CD4-positive, alpha-beta T cell treated with Interleukin-4 for 1 hour (primary cell): Measurements from ENCODE around the gene FER.
"Not testable (repeated sequence)": the region's sequence is repeated elsewhere in the genome, so short reads cannot be mapped to it uniquely, and the experiment has no call there.

ENCODE experiments used
- DNase-seq, 2 donors: peaks; one replicate each; pipeline ENCODE4 v3.0.0-alpha.2; 2020 to 2022

The FER gene

GRCh38 chr5:109052216-109052615, 304.5 kb downstream of the FER start:
- not testable (repeated sequence) for DNase-seq

GRCh38 chr5:109053995-109054417, 306.3 kb downstream of the FER start:
- no peak for DNase-seq

- DNase-seq = no peak
Measured at GRCh38 chr5:109060378-109061025, 312.8 kb downstream of the FER start.

- no peak for DNase-seq
Measured at GRCh38 chr5:109062664-109063063, 315.0 kb downstream of the FER start.

GRCh38 chr5:109063223-109063622, 315.5 kb downstream of the FER start:
- no peak for DNase-seq

- DNase-seq = no peak
Measured at GRCh38 chr5:109076741-109077140, 329.0 kb downstream of the FER start.

- no peak for DNase-seq
Measured at GRCh38 chr5:109078448-109078847, 330.8 kb downstream of the FER start.

- DNase-seq = no peak
Measured at GRCh38 chr5:109080481-109080880, 332.8 kb downstream of the FER start.

- DNase-seq = no peak
Measured at GRCh38 chr5:109080896-109081295, 333.2 kb downstream of the FER start.

- no peak for DNase-seq
Measured at GRCh38 chr5:109083937-109084336, 336.2 kb downstream of the FER start.

- DNase-seq = no peak
Measured at GRCh38 chr5:109089191-109089590, 341.5 kb downstream of the FER start.

- DNase-seq = no peak
Measured at GRCh38 chr5:109099081-109099480, 351.4 kb downstream of the FER start.

- no peak for DNase-seq
Measured at GRCh38 chr5:109100971-109101370, 353.3 kb downstream of the FER start.

GRCh38 chr5:109102096-109102690, 354.5 kb downstream of the FER start:
- DNase-seq = no peak

- no peak for DNase-seq
Measured at GRCh38 chr5:109105631-109106267, 358.1 kb downstream of the FER start.

GRCh38 chr5:109111680-109112079, 364.0 kb downstream of the FER start:
- no peak for DNase-seq

- DNase-seq = no peak
Measured at GRCh38 chr5:109113608-109114007, 365.9 kb downstream of the FER start.

- DNase-seq = no peak
Measured at GRCh38 chr5:109121225-109121624, 373.5 kb downstream of the FER start.

GRCh38 chr5:109125755-109126429, 378.2 kb downstream of the FER start:
- DNase-seq = no peak

GRCh38 chr5:109126481-109126880, 378.8 kb downstream of the FER start:
- no peak for DNase-seq

GRCh38 chr5:109136906-109137305, 389.2 kb downstream of the FER start:
- no peak for DNase-seq

GRCh38 chr5:109141222-109142200, 393.8 kb downstream of the FER start:
- no peak for DNase-seq

GRCh38 chr5:109143031-109143430, 395.3 kb downstream of the FER start:
- DNase-seq = no peak
